Activated CD8-positive, alpha-beta memory T cell treated with anti-CD3 and anti-CD28 coated beads, Interleukin-2, amount 10 ng/mL, durations not matched to agents 7 days and 5 days (primary cell): ENCODE data around the gene ADCY10. TPM values are rescaled to one million over a fixed set of nuclear protein-coding genes. Genes with fewer than 3 reads are reported as not detected.
A peak's percentile ranks its signal among the peaks of the same experiment; 100 is the strongest.
"Not testable (repeated sequence)": the region's sequence is repeated elsewhere in the genome, so short reads cannot be mapped to it uniquely, and the experiment has no call there.

Source experiments
- ATAC-seq: fragments of 150-1000 bp; cut with Tn5 transposase; one replicate; pipeline ENCODE4 v1.10.0; 2021; ENCODE audit warnings: moderate library complexity
- CTCF ChIA-PET: fragments of 350-600 bp; sonication (Branson Sonifier 250); formaldehyde crosslinking; loops from one replicate; lab custom pipeline; 2021; ENCODE audit warnings: antibody characterized with exemption; lab: Charles Lee
- DNase-seq: peaks from one replicate; pipeline ENCODE4 v3.0.0-alpha.2; 2020
- H3K27ac Mint-ChIP-seq: one replicate; pipeline ENCODE4 v1.8.0; 2021; ENCODE audit warnings: mild to moderate bottlenecking, mixed read lengths
- H3K27me3 Mint-ChIP-seq: one replicate; pipeline ENCODE4 v1.8.0; 2021; ENCODE audit warnings: mixed read lengths
- H3K36me3 Mint-ChIP-seq: one replicate; pipeline ENCODE4 v1.8.0; 2021; ENCODE audit warnings: mild to moderate bottlenecking, mixed read lengths
- H3K4me1 Mint-ChIP-seq: one replicate; pipeline ENCODE4 v1.8.0; 2021; ENCODE audit warnings: mixed read lengths
- H3K4me3 Mint-ChIP-seq: one replicate; pipeline ENCODE4 v1.8.0; 2021; ENCODE audit warnings: mild to moderate bottlenecking, moderate library complexity, mixed read lengths
- H3K9me3 Mint-ChIP-seq: one replicate; pipeline ENCODE4 v1.8.0; 2022; ENCODE audit warnings: low read depth, mixed read lengths
- total RNA-seq, 2 experiments: library from RNA; stranded (reverse); gene quantifications; one replicate each; pipeline ENCODE4 v1.2.3, GENCODE V29; 2021

The ADCY10 gene
- total RNA-seq, 2 experiments from 2014 or later: 0.07 to 0.32 TPM

DNA sequence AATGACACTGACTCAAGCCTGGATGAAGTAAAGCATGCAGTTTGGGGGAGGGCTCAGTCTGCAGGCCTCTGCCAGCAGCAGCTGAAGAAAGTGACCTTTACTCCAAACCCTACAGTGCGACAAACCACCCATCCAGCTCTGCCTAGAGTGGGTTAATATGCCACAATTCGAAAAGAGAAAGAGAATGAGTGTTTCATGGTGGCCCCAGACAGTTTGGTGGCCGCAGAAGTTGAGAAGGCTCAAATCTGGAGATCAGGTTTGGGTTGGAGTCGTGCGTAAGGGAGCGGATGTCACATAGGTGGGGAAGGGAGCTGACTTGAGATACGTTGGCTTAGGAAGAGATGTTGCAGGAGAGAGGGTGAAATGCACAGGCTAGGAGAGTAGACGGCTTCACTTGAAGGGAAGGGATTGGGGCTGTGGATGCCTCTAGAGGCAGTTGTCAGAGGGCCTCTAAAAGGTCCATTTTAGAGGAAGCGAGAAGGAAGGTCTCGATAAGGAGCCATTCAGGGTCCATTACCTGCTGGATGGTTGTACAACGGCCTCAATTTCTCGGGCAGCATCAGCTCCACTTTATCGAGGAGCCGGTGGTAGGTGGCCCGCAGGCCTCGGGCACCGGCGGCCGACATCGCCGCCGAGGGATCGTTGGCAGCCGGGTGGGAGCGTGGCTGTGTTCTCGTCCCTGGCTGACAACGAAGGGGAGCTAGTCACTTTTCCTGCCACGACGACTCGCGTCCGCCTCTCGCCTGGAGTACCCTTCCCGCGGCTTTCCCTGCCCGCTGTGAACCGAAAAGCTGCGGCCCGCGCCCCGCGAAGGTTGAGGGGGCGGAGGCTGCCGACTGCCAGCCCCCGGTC, 21.5 kb upstream of the ADCY10 start:
- ATAC-seq: peak; percentile 9

DNA sequence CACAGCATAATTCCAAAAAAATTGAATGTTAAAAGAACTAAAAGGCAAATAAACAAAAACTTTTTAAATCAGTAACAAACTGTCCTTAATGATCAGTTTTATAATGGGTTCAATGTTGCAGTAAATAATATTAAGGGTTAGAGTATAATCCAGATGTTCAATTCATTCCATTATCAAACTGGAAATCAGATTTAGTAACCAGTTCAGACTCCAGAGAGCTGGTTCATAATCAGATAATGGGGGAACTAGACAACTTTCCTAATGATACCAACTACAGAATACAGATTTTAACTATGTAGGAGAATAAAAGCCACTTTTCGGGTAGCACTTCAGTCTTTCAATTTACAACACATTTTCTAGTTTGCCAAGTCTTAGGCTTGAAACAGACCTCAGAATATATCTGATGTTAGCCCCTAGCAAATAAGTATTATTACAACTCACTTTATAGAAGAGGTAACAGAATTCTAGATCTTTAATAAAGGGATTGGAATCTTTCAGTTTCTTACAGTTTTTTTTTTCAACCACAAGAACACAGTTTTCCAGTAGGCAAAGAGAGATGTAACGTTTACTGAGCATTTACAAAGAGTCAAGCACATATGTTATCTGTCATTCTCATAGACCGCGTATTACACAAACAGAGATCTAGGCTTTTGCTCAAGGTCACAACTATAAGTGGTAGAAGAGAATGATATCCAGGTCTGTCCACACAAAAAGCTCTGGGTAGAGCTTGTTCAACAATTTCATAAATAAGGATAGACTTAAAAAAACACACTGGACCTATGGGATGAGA, 20.7 kb upstream of the ADCY10 start:
- Mint-ChIP-seq H3K9me3 (no peaks in the 10 kb centered on the region), H3K4me3 (peak overlapping the region; percentile 91), H3K27me3 (no peaks in the 10 kb centered on the region), H3K36me3 (peaks cover 5% of the 10 kb centered on the region), H3K27ac (peak overlapping the region; percentile 97), H3K4me1 (peaks cover 32% of the 10 kb centered on the region)
- ATAC-seq (no peak), DNase-seq (no peak)
- CTCF ChIA-PET: interaction anchor here (0.9 to 3.4 kb wide), 7 partner anchors 13 to 219 kb away, joined by 3 to 26 read pairs (median 3); no protein-coding TSS in a partner anchor

More for the DNA sequence above, 21.5 kb upstream of the ADCY10 start:
- H3K27ac Mint-ChIP-seq: peak overlapping the region; percentile 97
- CTCF ChIA-PET: interaction anchor here (0.6 to 3.4 kb wide), 10 partner anchors 14 to 336 kb away, joined by 3 to 26 read pairs (median 3); no protein-coding TSS in a partner anchor
- peak overlapping the region; percentile 91 for H3K4me3 Mint-ChIP-seq
- peak; percentile 77 for DNase-seq
- H3K36me3 Mint-ChIP-seq: peaks cover 5% of the 10 kb centered on the region
- H3K27me3 Mint-ChIP-seq: no peaks in the 10 kb centered on the region
- peaks cover 32% of the 10 kb centered on the region for H3K4me1 Mint-ChIP-seq
- no peaks in the 10 kb centered on the region for H3K9me3 Mint-ChIP-seq

DNA sequence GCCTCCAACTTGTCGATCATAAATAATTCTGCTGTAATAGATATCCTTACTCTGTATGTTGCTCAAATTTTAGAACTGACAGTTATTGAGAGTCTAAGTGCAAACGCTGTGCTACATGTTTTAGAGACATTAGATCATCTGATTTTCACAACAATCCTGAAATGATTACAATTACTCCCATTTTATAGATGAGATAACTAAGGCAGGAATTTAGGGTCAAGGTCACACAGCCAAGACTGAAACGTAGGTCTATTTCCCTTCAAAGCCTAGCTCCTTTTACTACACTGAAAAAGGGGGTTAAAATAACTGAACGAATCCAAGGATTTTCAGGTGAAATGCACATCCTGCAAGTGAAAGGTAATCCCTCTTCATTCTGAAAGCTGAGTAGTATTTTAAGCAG, 19.9 kb upstream of the ADCY10 start:
- no peaks in the 10 kb centered on the region for H3K9me3 Mint-ChIP-seq
- no peak overlapping the region for H3K27ac Mint-ChIP-seq
- H3K4me3 Mint-ChIP-seq: no peak overlapping the region
- ATAC-seq: no peak
- H3K36me3 Mint-ChIP-seq: peaks cover 5% of the 10 kb centered on the region
- no peaks in the 10 kb centered on the region for H3K27me3 Mint-ChIP-seq
- no peak for DNase-seq
- H3K4me1 Mint-ChIP-seq: peaks cover 30% of the 10 kb centered on the region
- CTCF ChIA-PET: interaction anchor here (0.7 kb wide), 1 partner anchor 333 kb away, joined by 3 read pairs; no protein-coding TSS in a partner anchor

GRCh38 chr1:167929725-167930124, 15.8 kb upstream of the ADCY10 start:
- Mint-ChIP-seq H3K27me3 (no peaks in the 10 kb centered on the region), H3K4me1 (peaks cover 22% of the 10 kb centered on the region), H3K36me3 (peaks cover 3% of the 10 kb centered on the region), H3K4me3 (no peak overlapping the region), H3K9me3 (no peaks in the 10 kb centered on the region), H3K27ac (no peak overlapping the region)
- ATAC-seq: no peak
- CTCF ChIA-PET: interaction anchor here (1.7 kb wide), 1 partner anchor 153 kb away, joined by 4 read pairs; no protein-coding TSS in a partner anchor
- DNase-seq: no peak

DNA sequence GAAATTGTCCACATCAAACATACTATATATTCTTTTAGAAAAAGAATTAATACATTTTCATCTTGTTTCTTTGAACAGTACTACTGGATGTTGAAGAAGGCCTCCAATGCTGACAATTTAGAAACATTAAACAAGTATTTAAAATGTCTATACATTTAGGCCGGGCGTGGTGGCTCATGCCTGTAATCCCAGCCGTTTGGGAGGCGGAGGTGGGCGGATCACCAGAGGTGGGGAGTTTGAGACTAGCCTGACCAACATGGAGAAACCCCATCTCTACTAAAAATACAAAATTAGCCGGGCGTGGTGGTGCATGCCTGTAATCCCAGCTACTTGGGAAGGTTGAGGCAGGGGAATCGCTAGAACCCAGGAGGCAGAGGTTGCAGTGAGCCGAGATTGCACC, 15.0 kb upstream of the ADCY10 start:
- ATAC-seq, H3K9me3 Mint-ChIP-seq, H3K27ac Mint-ChIP-seq, H3K4me3 Mint-ChIP-seq, DNase-seq, CTCF ChIA-PET, H3K36me3 Mint-ChIP-seq, H3K27me3 Mint-ChIP-seq: not testable (repeated sequence)
- H3K4me1 Mint-ChIP-seq: peaks cover 14% of the 10 kb centered on the region

DNA sequence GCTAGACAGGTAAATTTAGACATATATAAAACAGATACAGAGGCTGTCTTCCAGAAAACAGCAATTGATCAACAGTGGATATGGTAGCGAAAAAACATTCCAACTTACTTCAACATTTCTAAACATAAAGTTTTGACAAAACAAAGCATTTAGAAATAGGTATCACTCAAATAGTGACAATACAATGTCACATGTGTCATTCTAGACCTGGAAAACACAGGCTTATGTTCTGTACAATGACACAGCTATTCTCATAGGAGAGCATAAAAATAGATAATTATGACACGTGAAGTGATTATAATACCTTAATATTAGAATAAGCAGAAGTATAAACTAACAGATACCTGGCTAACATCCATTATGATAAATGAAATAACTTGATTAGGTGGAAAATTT, 14.5 kb upstream of the ADCY10 start:
- H3K9me3 Mint-ChIP-seq: no peaks in the 10 kb centered on the region
- no peak overlapping the region for H3K27ac Mint-ChIP-seq
- H3K36me3 Mint-ChIP-seq: peaks cover 3% of the 10 kb centered on the region
- ATAC-seq: no peak
- H3K4me1 Mint-ChIP-seq: peaks cover 10% of the 10 kb centered on the region
- no peak for DNase-seq
- H3K4me3 Mint-ChIP-seq: no peak overlapping the region
- no peaks in the 10 kb centered on the region for H3K27me3 Mint-ChIP-seq
- CTCF ChIA-PET: no interaction called here

- DNase-seq: no peak
- no peak for ATAC-seq
- Mint-ChIP-seq H3K9me3 (no peaks in the 10 kb centered on the region), H3K27me3 (no peaks in the 10 kb centered on the region), H3K27ac (no peak overlapping the region), H3K36me3 (peaks cover 10% of the 10 kb centered on the region), H3K4me3 (no peak overlapping the region), H3K4me1 (no peaks in the 10 kb centered on the region)
- CTCF ChIA-PET: interaction anchor here (1.1 kb wide), 1 partner anchor 11 kb away, joined by 4 read pairs; no protein-coding TSS in a partner anchor
These were observed 13.3 kb upstream of the ADCY10 start for GRCh38 chr1:167927046-167927754.

DNA sequence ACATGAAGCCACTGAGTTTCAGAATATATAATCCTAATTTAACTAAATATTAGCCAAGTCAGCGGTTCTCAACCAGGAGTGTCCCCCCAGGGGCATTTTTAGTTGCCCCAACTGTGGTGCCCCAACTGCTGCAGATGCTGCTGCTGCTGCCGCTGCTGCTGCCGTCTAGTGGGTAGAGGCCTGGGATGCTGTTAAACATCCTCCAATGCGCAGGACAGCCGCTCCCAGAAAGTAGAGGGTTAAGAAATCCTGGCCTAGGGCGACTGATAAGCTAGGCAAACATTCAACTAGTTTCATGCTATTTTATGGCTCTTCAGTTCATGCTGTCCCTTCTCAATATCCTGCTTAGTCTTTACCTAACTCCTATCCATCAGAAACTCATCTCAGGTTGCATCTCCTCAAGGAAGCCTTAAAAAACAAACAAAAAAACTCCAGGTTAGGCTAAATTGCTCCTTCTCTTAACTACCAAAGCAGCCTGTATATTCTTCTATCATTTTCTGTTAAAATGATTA, 12.6 kb upstream of the ADCY10 start:
- Mint-ChIP-seq H3K4me3 (no peak overlapping the region), H3K9me3 (no peaks in the 10 kb centered on the region), H3K4me1 (no peaks in the 10 kb centered on the region), H3K27ac (no peak overlapping the region), H3K27me3 (no peaks in the 10 kb centered on the region), H3K36me3 (peaks cover 10% of the 10 kb centered on the region)
- ATAC-seq (no peak), DNase-seq (no peak)
- CTCF ChIA-PET: no interaction called here

- no peak for DNase-seq
These were observed 10.8 kb upstream of the ADCY10 start for GRCh38 chr1:167924543-167925231.

DNA sequence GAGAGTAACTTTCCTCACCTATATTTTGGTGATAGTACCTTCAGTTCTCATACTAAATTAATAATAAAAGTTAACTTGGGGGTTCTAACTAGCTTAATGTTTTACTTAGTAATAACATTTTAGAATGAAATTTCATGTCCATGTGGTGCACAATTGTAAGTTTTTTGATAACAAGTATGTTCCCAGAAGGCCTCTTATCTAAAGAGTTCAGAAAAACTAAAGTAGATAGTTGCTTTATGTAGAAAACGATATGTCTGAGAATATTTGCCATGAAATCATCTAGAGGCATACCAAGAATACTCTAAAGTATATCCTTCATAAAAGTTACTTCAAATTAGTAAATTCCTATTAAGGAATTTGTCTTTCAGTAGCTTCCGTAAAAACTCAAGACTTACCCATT, 10.2 kb upstream of the ADCY10 start:
- Mint-ChIP-seq H3K4me1 (no peaks in the 10 kb centered on the region), H3K9me3 (no peaks in the 10 kb centered on the region)

More at GRCh38 chr1:167924543-167925231, 10.8 kb upstream of the ADCY10 start:
- CTCF ChIA-PET: no interaction called here
- no peak for ATAC-seq
- Mint-ChIP-seq H3K27ac (no peak overlapping the region), H3K27me3 (no peaks in the 10 kb centered on the region), H3K4me3 (no peak overlapping the region), H3K4me1 (no peaks in the 10 kb centered on the region), H3K36me3 (peaks cover 12% of the 10 kb centered on the region), H3K9me3 (no peaks in the 10 kb centered on the region)

GRCh38 chr1:167923324-167924056, 9.6 kb upstream of the ADCY10 start:
- no peak for DNase-seq
- Mint-ChIP-seq H3K36me3 (peaks cover 13% of the 10 kb centered on the region), H3K27ac (no peak overlapping the region), H3K4me1 (no peaks in the 10 kb centered on the region), H3K9me3 (no peaks in the 10 kb centered on the region), H3K4me3 (no peak overlapping the region), H3K27me3 (no peaks in the 10 kb centered on the region)
- CTCF ChIA-PET: interaction anchor here (0.6 kb wide), 1 partner anchor 158 kb away, joined by 4 read pairs; no protein-coding TSS in a partner anchor
- peak; percentile 20 for ATAC-seq

More for the DNA sequence above, 10.2 kb upstream of the ADCY10 start:
- ATAC-seq (no peak), DNase-seq (no peak)
- H3K4me3 Mint-ChIP-seq: no peak overlapping the region
- H3K36me3 Mint-ChIP-seq: peaks cover 13% of the 10 kb centered on the region
- CTCF ChIA-PET: interaction anchor here (0.6 kb wide), 1 partner anchor 158 kb away, joined by 4 read pairs; no protein-coding TSS in a partner anchor
- H3K27ac Mint-ChIP-seq: no peak overlapping the region
- no peaks in the 10 kb centered on the region for H3K27me3 Mint-ChIP-seq
